Suprapubic skin (tissue), 4 donors: ENCODE results near the gene BTBD2. TPM values are rescaled to one million over a fixed set of nuclear protein-coding genes. Genes with fewer than 3 reads are reported as not detected.

Experiments used
- DNase-seq, 2 donors: peaks; one replicate each; pipeline ENCODE4 v3.0.0-alpha.2; 2019; ENCODE audit warnings: low spot score in 2 of 2
- H3K27ac ChIP-seq: fragments of 200-600 bp; sonication (generic); one replicate; pipeline ENCODE4 v1.5.1; 2019
- H3K27me3 ChIP-seq: fragments of 200-600 bp; sonication (generic); one replicate; pipeline ENCODE4 v1.5.1; 2019
- H3K36me3 ChIP-seq: fragments of 200-600 bp; sonication (generic); one replicate; pipeline ENCODE4 v1.5.1; 2019
- H3K4me1 ChIP-seq: fragments of 200-600 bp; sonication (generic); one replicate; pipeline ENCODE4 v1.5.1; 2019
- H3K4me3 ChIP-seq: fragments of 200-600 bp; sonication (generic); one replicate; pipeline ENCODE4 v1.5.1; 2019; ENCODE audit warnings: mild to moderate bottlenecking
- H3K9me3 ChIP-seq: fragments of 200-600 bp; sonication (generic); one replicate; pipeline ENCODE4 v1.5.1; 2019
- CTCF ChIP-seq, 2 donors: fragments of 200-600 bp in 1 of 2; fragments of 450-650 bp in 1 of 2; sonication (generic) in 1 of 2; IDR thresholded peaks; one replicate each; pipeline ENCODE4 v1.5.1; 2016 to 2019; ENCODE audit warnings: antibody characterized with exemption in 2 of 2, mild to moderate bottlenecking in 1 of 2, moderate library complexity in 1 of 2
- EP300 ChIP-seq: sonication (generic); formaldehyde crosslinking; IDR thresholded peaks from one replicate; pipeline ENCODE4 v1.6.1; 2017; ENCODE audit warnings: antibody characterized with exemption
- POLR2A ChIP-seq, 2 donors: fragments of 450-650 bp; IDR thresholded peaks; one replicate each; pipeline ENCODE4 v1.6.1; 2017; ENCODE audit warnings: antibody characterized with exemption in 2 of 2, mild to moderate bottlenecking in 2 of 2, moderate library complexity in 2 of 2
- POLR2AphosphoS5 ChIP-seq, 3 donors: sonication (generic); formaldehyde crosslinking; IDR thresholded peaks; one replicate each; pipeline ENCODE4 v1.6.1; 2017; ENCODE audit warnings: antibody characterized with exemption in 3 of 3
- WGBS: methylation state at CpG from one replicate; pipeline ENCODE4 v1.1.5; 2018; 5-methylcytosine and 5-hydroxymethylcytosine counted together
- total RNA-seq, 4 donors: library from RNA; depleted of rRNA; stranded (reverse); fragments of >200 nt; gene quantifications; one replicate each; pipeline ENCODE4 v1.1.0, GENCODE V29; 2016

The BTBD2 gene
- total RNA-seq, 4 donors from 2014 or later = 83.0 to 101 (median 90.3) TPM

GRCh38 chr19:1955171-1956121 is 60.1 kb downstream of the BTBD2 start:
- Histone ChIP-seq H3K27me3 (no peaks in the 10 kb centered on the region), H3K4me1 (peaks cover 13% of the 10 kb centered on the region), H3K4me3 (no peak overlapping the region), H3K9me3 (no peaks in the 10 kb centered on the region), H3K36me3 (peaks cover 6% of the 10 kb centered on the region), H3K27ac (no peak overlapping the region)
- TF ChIP-seq EP300 = no peak
- no peak for TF ChIP-seq CTCF (IDR thresholded peaks at IDR 0.05)
- no peak for TF ChIP-seq POLR2AphosphoS5 (IDR thresholded peaks at IDR 0.05)
- no peak for TF ChIP-seq POLR2A (IDR thresholded peaks at IDR 0.05)
- no CpG with 5 or more reads among the region's 51 CpGs for WGBS
- no peak for DNase-seq

- peaks cover 13% of the 10 kb centered on the region for H3K4me1 ChIP-seq
- H3K27me3 ChIP-seq = no peaks in the 10 kb centered on the region
- no peak overlapping the region for H3K27ac ChIP-seq
- no peak for TF ChIP-seq EP300
- TF ChIP-seq POLR2A (IDR thresholded peaks at IDR 0.05) = no peak
- no peak for TF ChIP-seq POLR2AphosphoS5 (IDR thresholded peaks at IDR 0.05)
- no peak for TF ChIP-seq CTCF (IDR thresholded peaks at IDR 0.05)
- WGBS = 86% methylated on average over 14 of the region's 15 CpGs
- DNase-seq = no peak
- H3K9me3 ChIP-seq = no peaks in the 10 kb centered on the region
- no peak overlapping the region for H3K4me3 ChIP-seq
- peaks cover 7% of the 10 kb centered on the region for H3K36me3 ChIP-seq
Measured at GRCh38 chr19:1954532-1954933, 61.0 kb downstream of the BTBD2 start.

GRCh38 chr19:1953441-1954094 is 61.9 kb downstream of the BTBD2 start:
- Histone ChIP-seq H3K36me3 (peaks cover 7% of the 10 kb centered on the region), H3K9me3 (no peaks in the 10 kb centered on the region), H3K27ac (no peak overlapping the region), H3K4me1 (peaks cover 13% of the 10 kb centered on the region), H3K4me3 (no peak overlapping the region), H3K27me3 (no peaks in the 10 kb centered on the region)
- TF ChIP-seq POLR2AphosphoS5 (IDR thresholded peaks at IDR 0.05) (no peak), POLR2A (IDR thresholded peaks at IDR 0.05) (no peak), EP300 (no peak), CTCF (IDR thresholded peaks at IDR 0.05) (no peak)
- WGBS = 93% methylated on average over 19 of the region's 32 CpGs
- DNase-seq = no peak

- Histone ChIP-seq H3K4me3 (no peak overlapping the region), H3K9me3 (no peaks in the 10 kb centered on the region), H3K27ac (no peak overlapping the region), H3K36me3 (peaks cover 7% of the 10 kb centered on the region), H3K27me3 (no peaks in the 10 kb centered on the region), H3K4me1 (peaks cover 13% of the 10 kb centered on the region)
- no peak for TF ChIP-seq EP300
- TF ChIP-seq POLR2AphosphoS5 (IDR thresholded peaks at IDR 0.05) = no peak
- no peak for TF ChIP-seq CTCF (IDR thresholded peaks at IDR 0.05)
- no peak for TF ChIP-seq POLR2A (IDR thresholded peaks at IDR 0.05)
- 83% methylated on average over 16 of the region's 19 CpGs for WGBS
- no peak for DNase-seq
Measured at GRCh38 chr19:1953037-1953436, 62.5 kb downstream of the BTBD2 start.

- no peak for TF ChIP-seq POLR2AphosphoS5 (IDR thresholded peaks at IDR 0.05)
- no peak for TF ChIP-seq CTCF (IDR thresholded peaks at IDR 0.05)
- no peak for TF ChIP-seq POLR2A (IDR thresholded peaks at IDR 0.05)
- no peak for TF ChIP-seq EP300
- H3K9me3 ChIP-seq = no peaks in the 10 kb centered on the region
- 86% methylated on average over 17 of the region's 21 CpGs for WGBS
- no peak overlapping the region for H3K27ac ChIP-seq
- peaks cover 7% of the 10 kb centered on the region for H3K36me3 ChIP-seq
- H3K4me3 ChIP-seq = no peak overlapping the region
- peaks cover 15% of the 10 kb centered on the region for H3K4me1 ChIP-seq
- H3K27me3 ChIP-seq = no peaks in the 10 kb centered on the region
- DNase-seq = no peak
Measured at GRCh38 chr19:1952635-1953034, 62.9 kb downstream of the BTBD2 start.
